Measurements from ENCODE around the gene OR4N5. TPM values are rescaled to one million over a fixed set of nuclear protein-coding genes. Genes with fewer than 3 reads are reported as not detected.
A peak's percentile ranks its signal among the peaks of the same experiment; 100 is the strongest.
"Not testable (repeated sequence)": the region's sequence is repeated elsewhere in the genome, so short reads cannot be mapped to it uniquely, and the experiment has no call there.

Gene OR4N5, protein sequence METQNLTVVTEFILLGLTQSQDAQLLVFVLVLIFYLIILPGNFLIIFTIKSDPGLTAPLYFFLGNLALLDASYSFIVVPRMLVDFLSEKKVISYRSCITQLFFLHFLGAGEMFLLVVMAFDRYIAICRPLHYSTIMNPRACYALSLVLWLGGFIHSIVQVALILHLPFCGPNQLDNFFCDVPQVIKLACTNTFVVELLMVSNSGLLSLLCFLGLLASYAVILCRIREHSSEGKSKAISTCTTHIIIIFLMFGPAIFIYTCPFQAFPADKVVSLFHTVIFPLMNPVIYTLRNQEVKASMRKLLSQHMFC
- total RNA-seq = not detected in 2 replicates

GRCh38 chr14:20138520-20138919 lies at the start of gene OR4N5:
Gene OR4N5, plus strand, starts transcription at chr14:20138820. Its CDS starts 4,916 bp downstream, at chr14:20143736.
- DNase-seq (ENCODE audit: low read depth) = no peak

- DNase-seq (ENCODE audit: low read depth) = no peak
Observed at GRCh38 chr14:20092050-20092449, 46.6 kb upstream of the OR4N5 start.

GRCh38 chr14:20093442-20093841 lies 45.2 kb upstream of the OR4N5 start:
- no peak for DNase-seq (ENCODE audit: low read depth)

DNA sequence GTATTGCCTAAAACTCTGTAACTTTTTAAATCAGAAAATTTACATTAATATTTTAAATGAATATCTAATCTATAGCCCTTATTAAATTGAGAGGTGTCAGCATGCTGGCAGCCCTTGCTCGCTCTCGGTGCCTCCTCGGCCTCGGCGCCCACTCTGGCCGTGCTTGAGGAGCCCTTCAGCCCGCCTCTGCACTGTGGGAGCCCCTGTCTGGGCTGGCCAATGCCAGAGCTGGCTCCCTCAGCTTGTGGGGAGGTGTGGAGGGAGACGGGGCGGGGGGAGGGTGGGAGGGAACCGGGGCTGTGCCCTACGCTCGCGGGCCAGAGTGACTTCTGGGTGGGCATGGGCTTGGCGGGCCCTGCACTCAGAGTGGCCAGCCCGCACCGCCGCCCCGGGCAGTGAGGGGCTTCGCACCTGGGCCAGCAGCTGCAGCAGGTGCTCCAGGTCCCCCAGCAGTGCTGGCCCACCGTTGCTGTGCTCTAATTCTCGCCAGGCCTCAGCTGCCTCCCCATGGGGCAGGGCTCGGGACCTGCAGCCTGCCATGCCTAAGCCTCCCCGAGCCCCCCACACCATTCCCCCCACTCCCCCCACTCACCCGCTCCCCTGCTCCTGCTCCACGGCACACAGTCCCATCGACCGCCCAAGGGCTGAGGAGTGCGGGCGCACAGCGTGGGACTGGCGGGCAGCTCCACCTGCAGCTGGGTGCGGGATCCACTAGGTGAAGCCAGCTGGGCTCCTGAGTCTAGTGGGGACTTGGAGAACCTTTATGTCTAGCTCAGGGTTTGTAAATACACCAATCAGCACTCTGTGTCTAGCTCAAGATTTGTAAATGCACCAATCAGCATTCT lies 39.5 kb upstream of the OR4N5 start:
- not testable (repeated sequence) for DNase-seq (ENCODE audit: low read depth)

GRCh38 chr14:20110438-20110837 lies 28.2 kb upstream of the OR4N5 start, which contains the start of gene OR4K17:
Gene OR4K17, plus strand, starts transcription at chr14:20110739. Its CDS starts 6,761 bp downstream, at chr14:20117500.
- no peak for DNase-seq (ENCODE audit: low read depth)

DNA sequence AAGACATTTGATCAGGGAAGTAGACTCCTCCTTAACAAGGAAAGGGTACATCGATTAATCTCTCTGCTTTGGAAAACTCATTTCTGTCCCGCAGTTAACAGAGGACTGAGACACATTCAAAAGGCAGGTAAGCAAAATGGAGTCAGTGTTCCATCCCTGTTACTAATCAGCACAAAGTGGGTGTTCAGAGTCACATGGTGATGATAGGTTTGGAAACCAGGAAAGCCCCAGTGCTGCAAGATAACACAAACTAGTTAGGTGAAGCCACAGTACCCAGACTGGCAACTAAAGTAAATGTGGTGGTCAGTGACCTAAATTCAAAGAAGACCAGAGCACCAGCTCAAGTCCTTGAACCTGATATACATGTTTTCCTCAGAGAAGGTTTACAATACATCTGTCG lies 26.3 kb upstream of the OR4N5 start:
- DNase-seq (ENCODE audit: low read depth) = no peak

DNA sequence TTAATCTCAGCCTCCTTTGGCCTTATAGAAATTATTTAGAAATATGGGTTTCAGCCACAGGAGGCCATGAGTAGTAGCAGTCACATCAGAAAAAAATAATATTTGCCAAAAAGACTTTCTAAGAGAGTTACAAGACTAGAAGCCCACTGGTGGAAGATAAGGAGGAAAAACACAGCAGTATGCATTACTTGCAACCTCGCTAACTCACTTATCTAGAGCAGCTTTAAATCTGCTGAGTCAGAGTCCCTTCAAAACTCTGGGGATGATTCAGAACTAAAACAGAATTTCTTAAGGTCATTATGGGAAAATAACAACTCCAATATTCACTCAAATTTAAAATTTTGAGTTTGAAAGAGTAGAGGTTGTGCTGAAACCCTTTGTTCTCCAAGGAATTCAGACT lies 21.9 kb upstream of the OR4N5 start:
- no peak for DNase-seq (ENCODE audit: low read depth)

DNA sequence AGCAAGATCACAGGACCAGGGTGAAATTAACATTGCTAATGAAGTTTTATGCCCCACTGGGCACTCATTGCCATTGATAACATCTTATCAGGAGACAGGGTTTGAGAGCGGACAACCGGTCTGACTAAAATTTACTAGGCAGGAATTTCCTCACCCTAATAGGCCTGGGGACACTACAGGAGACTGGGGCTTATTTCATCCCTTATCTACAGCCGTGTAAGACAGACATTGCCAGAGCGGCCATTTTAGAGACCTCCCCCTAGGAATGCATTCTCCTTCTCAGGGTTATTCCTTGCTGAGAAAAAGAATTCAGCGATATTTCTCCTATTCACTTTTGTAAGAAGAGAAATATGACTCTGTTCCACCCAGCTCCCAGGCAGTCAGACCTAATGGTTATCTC lies 19.8 kb upstream of the OR4N5 start:
- DNase-seq (ENCODE audit: low read depth) = no peak

DNA sequence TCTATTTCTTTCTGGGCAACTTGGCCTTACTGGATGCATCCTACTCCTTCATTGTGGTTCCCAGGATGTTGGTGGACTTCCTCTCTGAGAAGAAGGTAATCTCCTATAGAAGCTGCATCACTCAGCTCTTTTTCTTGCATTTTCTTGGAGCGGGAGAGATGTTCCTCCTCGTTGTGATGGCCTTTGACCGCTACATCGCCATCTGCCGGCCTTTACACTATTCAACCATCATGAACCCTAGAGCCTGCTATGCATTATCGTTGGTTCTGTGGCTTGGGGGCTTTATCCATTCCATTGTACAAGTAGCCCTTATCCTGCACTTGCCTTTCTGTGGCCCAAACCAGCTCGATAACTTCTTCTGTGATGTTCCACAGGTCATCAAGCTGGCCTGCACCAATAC lies 5.3 kb downstream of the OR4N5 start:
- no peak for DNase-seq (ENCODE audit: low read depth)

DNA sequence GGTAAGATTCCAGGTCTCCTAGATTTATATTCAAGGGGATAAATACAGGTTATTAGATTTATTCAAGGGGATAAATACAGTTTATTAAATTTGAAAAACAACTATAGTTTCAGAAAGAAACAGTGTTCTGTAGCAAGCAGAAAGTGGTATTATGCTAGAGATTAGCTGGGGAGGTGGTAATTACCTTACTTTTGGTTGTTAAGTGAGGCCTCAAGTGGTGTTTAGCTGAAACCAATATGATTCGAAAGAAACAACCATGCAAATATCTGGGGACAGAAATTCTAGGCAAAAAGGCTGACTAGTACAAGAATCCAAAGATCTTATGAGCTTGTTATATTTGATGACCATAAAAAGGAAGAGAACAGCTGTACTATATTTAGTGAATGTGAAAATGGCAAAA lies 6.2 kb downstream of the OR4N5 start:
- DNase-seq (ENCODE audit: low read depth) = no peak

- no peak for DNase-seq (ENCODE audit: low read depth)
Observed at GRCh38 chr14:20164462-20164861, 25.8 kb downstream of the OR4N5 start.

GRCh38 chr14:20167091-20167490 lies 28.5 kb downstream of the OR4N5 start:
- no peak for DNase-seq (ENCODE audit: low read depth)

DNA sequence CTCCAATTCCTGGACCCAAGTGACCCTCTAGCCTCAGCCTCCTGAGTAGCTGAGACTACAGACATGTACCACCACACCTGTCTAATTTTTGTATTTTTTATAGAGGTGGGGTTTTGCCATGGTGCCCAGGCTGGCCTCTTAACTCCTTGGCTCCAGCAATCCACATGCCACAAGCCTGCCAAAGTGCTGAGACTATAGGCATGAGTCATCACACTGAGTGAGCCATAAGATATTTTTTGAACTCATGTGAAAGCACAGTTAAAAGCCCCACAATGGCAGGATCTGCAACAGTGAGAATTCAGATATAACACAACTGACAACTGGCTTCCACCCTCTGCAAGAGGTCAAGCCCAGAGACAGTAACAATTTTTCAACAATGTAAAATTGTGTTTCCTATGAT lies 31.2 kb downstream of the OR4N5 start:
- DNase-seq (ENCODE audit: low read depth) = peak; percentile 9

DNA sequence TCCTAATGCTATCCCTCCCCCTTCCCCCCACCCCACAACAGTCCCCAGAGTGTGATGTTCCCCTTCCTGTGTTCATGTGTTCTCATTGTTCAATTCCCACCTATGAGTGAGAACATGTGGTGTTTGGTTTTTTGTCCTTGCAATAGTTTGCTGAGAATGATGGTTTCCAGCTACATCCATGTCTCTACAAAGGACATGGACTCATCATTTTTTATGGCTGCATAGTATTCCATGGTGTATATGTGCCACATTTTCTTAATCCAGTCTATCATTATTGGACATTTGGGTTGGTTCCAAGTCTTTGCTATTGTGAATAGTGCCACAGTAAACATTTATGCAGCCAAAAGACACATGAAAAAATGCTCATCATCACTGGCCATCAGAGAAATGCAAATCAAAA lies 35.6 kb downstream of the OR4N5 start:
- DNase-seq (ENCODE audit: low read depth) = not testable (repeated sequence)

DNA sequence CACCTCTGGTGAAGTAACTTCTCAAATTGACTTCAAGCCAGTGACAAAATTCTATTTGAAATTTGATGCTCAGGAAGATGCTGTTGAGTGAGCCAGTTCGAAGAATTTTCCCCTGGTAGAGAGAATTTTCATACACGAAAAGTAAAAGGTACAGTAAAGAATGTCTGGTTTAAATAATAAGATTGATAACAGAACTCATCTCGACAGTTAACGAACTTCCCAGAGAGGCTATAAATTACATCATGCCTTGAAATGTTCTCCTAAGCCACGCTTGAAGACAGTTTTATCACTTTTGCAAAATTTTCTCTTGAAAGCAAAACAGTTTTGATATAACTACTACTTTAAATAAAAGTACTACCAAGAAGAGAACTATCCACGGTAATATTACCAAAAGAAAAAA lies 37.7 kb downstream of the OR4N5 start:
- no peak for DNase-seq (ENCODE audit: low read depth)

GRCh38 chr14:20177433-20177974 lies 38.9 kb downstream of the OR4N5 start:
- DNase-seq (ENCODE audit: low read depth) = no peak

DNA sequence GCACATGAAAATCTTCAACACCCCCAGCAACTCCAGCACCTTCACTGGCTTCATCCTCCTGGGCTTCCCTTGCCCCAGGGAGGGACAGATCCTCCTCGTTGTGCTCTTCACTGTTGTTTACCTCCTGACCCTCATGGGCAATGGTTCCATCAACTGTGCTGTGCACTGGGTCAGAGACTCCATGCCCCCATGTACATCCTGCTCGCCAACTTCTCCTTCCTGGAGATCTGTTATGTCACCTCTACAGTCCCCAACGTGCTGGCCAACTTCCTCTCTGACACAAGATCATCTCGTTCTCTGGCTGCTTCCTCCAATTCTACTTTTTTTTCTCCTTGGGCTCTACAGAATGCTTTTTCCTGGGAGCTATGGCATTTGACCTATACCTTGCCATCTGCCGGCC lies 40.6 kb downstream of the OR4N5 start:
- no peak for DNase-seq (ENCODE audit: low read depth)

DNA sequence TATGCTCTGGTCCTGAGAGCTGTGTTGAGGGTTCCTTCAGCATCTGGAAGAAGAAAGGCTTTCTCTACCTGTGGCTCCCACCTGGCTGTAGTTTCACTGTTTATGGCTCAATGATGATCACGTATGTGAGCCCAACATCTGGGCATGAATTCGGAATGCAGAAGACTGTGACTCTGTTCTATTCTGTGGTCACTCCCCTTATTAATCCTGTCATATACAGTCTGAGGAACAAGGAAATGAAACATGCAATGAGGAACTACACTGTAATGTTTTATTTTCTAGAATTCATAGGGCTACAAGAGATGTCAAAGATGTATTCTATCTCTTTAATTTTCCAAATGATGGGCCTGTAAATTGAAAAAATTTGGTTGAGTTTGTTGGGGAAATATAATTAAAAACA lies 41.3 kb downstream of the OR4N5 start:
- no peak for DNase-seq (ENCODE audit: low read depth)

DNA sequence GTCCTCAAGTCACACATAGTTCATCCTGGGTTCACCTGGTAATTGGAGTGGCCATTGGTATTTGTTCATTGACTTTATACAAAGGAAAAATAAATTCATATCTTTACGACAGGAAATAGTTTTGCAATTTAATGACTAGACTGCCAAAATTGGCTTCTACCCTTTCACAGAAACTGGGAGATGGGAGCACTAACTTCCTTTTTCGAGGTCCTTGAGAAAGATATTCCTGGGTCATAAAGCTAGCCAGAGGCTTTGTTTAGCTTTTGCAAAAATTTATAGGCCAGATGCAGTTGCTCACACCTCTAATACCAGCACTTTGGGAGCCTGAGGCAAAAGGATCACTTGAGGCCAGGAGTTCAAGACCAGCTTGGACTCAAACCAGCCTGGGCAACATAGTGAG lies 41.9 kb downstream of the OR4N5 start:
- DNase-seq (ENCODE audit: low read depth) = no peak

- no peak for DNase-seq (ENCODE audit: low read depth)
Observed at GRCh38 chr14:20184181-20184580, 45.6 kb downstream of the OR4N5 start.

DNA sequence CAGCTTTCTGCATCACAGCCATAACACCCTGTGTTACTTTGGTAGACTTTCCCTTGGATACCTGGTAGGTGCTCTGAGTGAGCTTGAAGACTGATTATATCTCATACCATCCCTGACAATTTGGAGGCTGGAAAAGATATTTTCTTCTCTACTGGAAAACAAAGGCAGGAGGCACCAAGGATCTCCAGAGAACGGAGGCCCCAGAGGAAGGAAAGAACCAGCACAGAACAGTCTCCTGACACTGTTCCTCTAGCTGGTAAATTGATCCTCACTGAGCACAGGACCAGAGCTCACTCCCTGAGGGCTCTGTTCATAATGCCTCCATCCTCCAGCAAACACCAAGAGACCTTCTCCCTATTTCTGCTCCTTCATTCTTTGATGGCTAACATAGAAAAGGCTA lies 52.0 kb downstream of the OR4N5 start, which contains the start of gene OR11G2:
OR11G2 (plus strand) TSS at position 301 of the 400 bp plus-strand sequence. CDS start 6,542 bp downstream, outside the sequence.
- no peak for DNase-seq (ENCODE audit: low read depth)

DNA sequence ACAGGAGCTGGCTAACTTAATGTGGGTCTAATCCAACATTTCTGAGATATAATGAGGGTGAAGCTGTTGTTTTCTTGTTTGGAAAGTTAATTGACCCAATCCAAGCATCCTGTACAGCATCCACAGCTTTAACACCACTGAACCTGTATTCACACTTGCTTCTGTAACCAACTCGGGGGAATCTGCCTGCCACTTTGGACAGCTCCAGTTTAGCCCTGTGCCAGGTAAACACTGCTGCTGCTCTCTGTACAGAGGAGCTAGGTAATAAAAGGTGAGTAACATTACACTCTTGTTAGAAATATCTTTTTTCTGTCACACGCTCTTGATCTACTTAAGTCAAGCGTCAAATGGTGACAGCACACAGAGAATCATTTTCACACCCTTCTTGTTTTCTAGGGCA lies 52.8 kb downstream of the OR4N5 start:
- no peak for DNase-seq (ENCODE audit: low read depth)

DNA sequence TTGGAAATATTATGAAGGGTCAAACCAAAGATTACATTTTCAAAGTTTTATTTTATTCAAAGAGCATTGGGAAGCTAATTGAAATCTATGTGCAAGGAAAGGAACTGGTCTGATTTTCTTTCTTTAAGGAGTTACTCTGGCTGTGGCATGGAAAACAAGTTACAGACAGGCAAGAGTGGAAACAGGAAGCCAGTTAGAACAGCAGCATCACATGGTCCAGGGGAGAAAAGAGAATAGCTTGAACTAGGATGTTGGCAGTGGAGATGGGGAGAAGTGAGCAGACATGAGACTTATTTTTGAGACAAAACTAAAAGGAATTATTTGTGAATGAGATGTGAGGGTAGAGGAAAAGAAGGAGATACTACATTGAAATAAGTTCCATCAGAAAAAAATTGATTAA lies 55.5 kb downstream of the OR4N5 start:
- DNase-seq (ENCODE audit: low read depth) = no peak
